Activated CD8-positive, alpha-beta T cell treated with anti-CD3 and anti-CD28 coated beads, Interleukin-2, amount 10 ng/mL, durations not matched to agents 7 days and 5 days (primary cell): ENCODE measurements around the gene SLC24A3. TPM values are rescaled to one million over a fixed set of nuclear protein-coding genes. Genes with fewer than 3 reads are reported as not detected.

Source experiments
- ATAC-seq: fragments of 150-1000 bp; cut with Tn5 transposase; one replicate; pipeline ENCODE4 v1.10.0; 2021; ENCODE audit warnings: moderate library complexity
- CTCF ChIA-PET: fragments of 350-600 bp; sonication (Branson Sonifier 250); formaldehyde crosslinking; loops from one replicate; lab custom pipeline; 2021; ENCODE audit warnings: antibody characterized with exemption; lab: Charles Lee
- POLR2A ChIA-PET: fragments of 350-600 bp; sonication (Branson Sonifier 250); formaldehyde crosslinking; loops from one replicate; lab custom pipeline; 2021; ENCODE audit warnings: antibody characterized with exemption; lab: Charles Lee
- DNase-seq: peaks from one replicate; pipeline ENCODE4 v3.0.0-alpha.2; 2020
- H3K27ac Mint-ChIP-seq: one replicate; pipeline ENCODE4 v1.8.0; 2021; ENCODE audit warnings: mild to moderate bottlenecking, mixed read lengths
- H3K27me3 Mint-ChIP-seq: one replicate; pipeline ENCODE4 v1.8.0; 2021; ENCODE audit warnings: low read depth, mixed read lengths
- H3K36me3 Mint-ChIP-seq: one replicate; pipeline ENCODE4 v1.8.0; 2021; ENCODE audit warnings: low read depth, mixed read lengths
- H3K4me1 Mint-ChIP-seq: one replicate; pipeline ENCODE4 v1.8.0; 2021; ENCODE audit warnings: low read depth, mixed read lengths
- H3K4me3 Mint-ChIP-seq: one replicate; pipeline ENCODE4 v1.8.0; 2021; ENCODE audit warnings: mild to moderate bottlenecking, mixed read lengths
- H3K9me3 Mint-ChIP-seq: one replicate; pipeline ENCODE4 v1.8.0; 2022; ENCODE audit warnings: mixed read lengths; ENCODE audit not compliant: insufficient read depth
- total RNA-seq, 2 experiments: library from RNA; stranded (reverse); gene quantifications; one replicate each; pipeline ENCODE4 v1.2.3, GENCODE V29; 2021

Gene SLC24A3
- total RNA-seq, 2 experiments from 2014 or later: not detected

GRCh38 chr20:19317237-19318069 is 105.0 kb downstream of the SLC24A3 start:
- Mint-ChIP-seq H3K4me3 (no peak overlapping the region), H3K36me3 (no peaks in the 10 kb centered on the region), H3K4me1 (peaks cover 11% of the 10 kb centered on the region), H3K27me3 (no peaks in the 10 kb centered on the region), H3K9me3 (no peaks in the 10 kb centered on the region), H3K27ac (peak overlapping the region; percentile 56)
- ATAC-seq (no peak), DNase-seq (no peak)
- ChIA-PET CTCF (interaction anchor here (0.9 kb wide), 1 partner anchor 36 kb away, joined by 3 read pairs; no protein-coding TSS in a partner anchor), POLR2A (interaction anchor here (0.6 kb wide), 1 partner anchor 57 kb away, joined by 3 read pairs; no protein-coding TSS in a partner anchor)

DNA sequence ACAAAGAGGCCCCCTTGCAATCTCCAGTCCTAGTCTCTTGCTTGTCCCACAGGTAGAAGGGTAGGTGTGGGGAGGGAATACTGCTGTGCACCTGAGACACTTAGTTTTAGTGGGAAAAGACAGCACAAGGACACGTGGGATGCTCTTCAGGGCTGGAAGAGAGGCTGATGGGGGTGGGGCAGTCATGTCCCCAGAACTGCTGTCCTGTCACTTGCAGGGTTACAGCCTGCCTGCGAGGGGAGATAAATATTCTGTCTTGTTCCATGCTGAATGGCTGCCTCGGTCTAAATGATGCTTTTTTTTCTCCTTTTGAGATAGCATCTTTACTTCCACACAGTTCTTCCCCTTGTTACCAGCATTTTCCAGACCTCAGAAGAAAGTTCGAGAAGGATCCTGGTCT is 106.2 kb downstream of the SLC24A3 start:
- H3K9me3 Mint-ChIP-seq: no peaks in the 10 kb centered on the region
- CTCF ChIA-PET: interaction anchor here (0.6 kb wide), 1 partner anchor 113 kb away, joined by 3 read pairs; no protein-coding TSS in a partner anchor
- H3K4me1 Mint-ChIP-seq: peaks cover 11% of the 10 kb centered on the region
- H3K27ac Mint-ChIP-seq: no peak overlapping the region
- DNase-seq (no peak), ATAC-seq (no peak)
- POLR2A ChIA-PET: no interaction called here
- no peaks in the 10 kb centered on the region for H3K36me3 Mint-ChIP-seq
- no peak overlapping the region for H3K4me3 Mint-ChIP-seq
- no peaks in the 10 kb centered on the region for H3K27me3 Mint-ChIP-seq

GRCh38 chr20:19320005-19320404 is 107.6 kb downstream of the SLC24A3 start:
- DNase-seq (no peak), ATAC-seq (no peak)
- no peaks in the 10 kb centered on the region for H3K9me3 Mint-ChIP-seq
- CTCF ChIA-PET: no interaction called here
- H3K36me3 Mint-ChIP-seq: no peaks in the 10 kb centered on the region
- H3K4me3 Mint-ChIP-seq: no peak overlapping the region
- no peak overlapping the region for H3K27ac Mint-ChIP-seq
- peaks cover 11% of the 10 kb centered on the region for H3K4me1 Mint-ChIP-seq
- POLR2A ChIA-PET: no interaction called here
- peaks cover 3% of the 10 kb centered on the region for H3K27me3 Mint-ChIP-seq

DNA sequence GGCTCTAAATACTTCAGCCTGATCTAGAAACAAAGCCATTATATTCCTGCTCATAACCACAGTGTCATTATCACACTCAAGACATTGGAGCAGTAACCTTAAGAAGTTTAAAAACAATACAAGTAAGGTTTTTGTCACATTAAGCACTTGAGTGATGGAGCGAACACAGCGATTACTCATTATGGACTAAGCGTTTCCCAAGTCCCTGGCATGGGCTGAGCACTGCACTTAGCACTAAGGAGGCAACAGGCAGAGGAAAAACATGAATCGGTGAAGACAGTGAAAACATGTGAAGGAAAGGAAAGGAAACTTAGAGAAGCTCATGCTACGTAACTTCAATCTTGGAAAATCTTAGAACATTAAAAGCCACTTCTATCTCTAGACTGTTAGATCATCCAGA is 108.7 kb downstream of the SLC24A3 start:
- ChIA-PET POLR2A (no interaction called here), CTCF (no interaction called here)
- DNase-seq (no peak), ATAC-seq (no peak)
- Mint-ChIP-seq H3K9me3 (no peaks in the 10 kb centered on the region), H3K27ac (no peak overlapping the region), H3K36me3 (no peaks in the 10 kb centered on the region), H3K4me1 (peaks cover 11% of the 10 kb centered on the region), H3K27me3 (peaks cover 3% of the 10 kb centered on the region), H3K4me3 (no peak overlapping the region)

GRCh38 chr20:19322061-19322985 is 109.9 kb downstream of the SLC24A3 start:
- Mint-ChIP-seq H3K4me1 (peaks cover 7% of the 10 kb centered on the region), H3K27ac (no peak overlapping the region), H3K27me3 (peaks cover 3% of the 10 kb centered on the region), H3K36me3 (no peaks in the 10 kb centered on the region), H3K9me3 (no peaks in the 10 kb centered on the region), H3K4me3 (no peak overlapping the region)
- ChIA-PET CTCF (no interaction called here), POLR2A (no interaction called here)
- DNase-seq: no peak
- ATAC-seq: no peak

DNA sequence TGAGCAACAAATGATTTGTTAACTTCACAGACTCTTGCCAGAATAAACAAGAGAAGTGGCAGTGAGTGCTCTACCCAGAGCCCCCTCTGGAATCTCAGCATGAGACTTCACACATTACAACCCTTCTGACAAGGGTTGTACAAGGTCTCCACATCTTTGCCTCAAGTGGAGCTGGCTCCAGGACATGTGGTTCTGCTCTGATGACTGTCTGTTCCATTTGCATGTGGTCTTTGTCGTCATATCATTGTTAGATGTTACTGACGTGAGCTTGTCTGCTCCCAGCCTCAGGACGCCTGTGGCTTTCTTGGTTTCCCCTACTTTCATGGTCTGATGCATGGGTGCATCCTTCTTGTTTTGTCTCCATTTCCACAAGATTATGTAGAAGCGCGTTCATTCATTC is 115.0 kb downstream of the SLC24A3 start:
- H3K4me3 Mint-ChIP-seq: no peak overlapping the region
- H3K36me3 Mint-ChIP-seq: no peaks in the 10 kb centered on the region
- CTCF ChIA-PET: no interaction called here
- peaks cover 18% of the 10 kb centered on the region for H3K27me3 Mint-ChIP-seq
- ATAC-seq (peak; percentile 71), DNase-seq (peak; percentile 36)
- H3K4me1 Mint-ChIP-seq: peaks cover 7% of the 10 kb centered on the region
- H3K9me3 Mint-ChIP-seq: no peaks in the 10 kb centered on the region
- H3K27ac Mint-ChIP-seq: no peak overlapping the region
- POLR2A ChIA-PET: no interaction called here

- DNase-seq (no peak), ATAC-seq (no peak)
- Mint-ChIP-seq H3K27me3 (peaks cover 21% of the 10 kb centered on the region), H3K36me3 (no peaks in the 10 kb centered on the region), H3K27ac (no peak overlapping the region), H3K4me3 (no peak overlapping the region), H3K9me3 (no peaks in the 10 kb centered on the region), H3K4me1 (peaks cover 7% of the 10 kb centered on the region)
- ChIA-PET CTCF (no interaction called here), POLR2A (no interaction called here)
These were observed 116.2 kb downstream of the SLC24A3 start for GRCh38 chr20:19328676-19329075.

- no peak for ATAC-seq
- ChIA-PET POLR2A (no interaction called here), CTCF (no interaction called here)
- Mint-ChIP-seq H3K36me3 (no peaks in the 10 kb centered on the region), H3K27me3 (peaks cover 18% of the 10 kb centered on the region), H3K4me3 (no peak overlapping the region), H3K4me1 (peaks cover 7% of the 10 kb centered on the region), H3K27ac (no peak overlapping the region), H3K9me3 (no peaks in the 10 kb centered on the region)
- no peak for DNase-seq
These were observed 117.6 kb downstream of the SLC24A3 start for GRCh38 chr20:19330038-19330437.

GRCh38 chr20:19330731-19331130 is 118.3 kb downstream of the SLC24A3 start:
- Mint-ChIP-seq H3K4me3 (no peak overlapping the region), H3K27ac (no peak overlapping the region), H3K4me1 (peaks cover 7% of the 10 kb centered on the region), H3K9me3 (no peaks in the 10 kb centered on the region), H3K27me3 (peaks cover 18% of the 10 kb centered on the region), H3K36me3 (no peaks in the 10 kb centered on the region)
- ChIA-PET CTCF (no interaction called here), POLR2A (no interaction called here)
- ATAC-seq: no peak
- DNase-seq: no peak

GRCh38 chr20:19333563-19333962 is 121.1 kb downstream of the SLC24A3 start:
- Mint-ChIP-seq H3K4me1 (no peaks in the 10 kb centered on the region), H3K9me3 (no peaks in the 10 kb centered on the region), H3K4me3 (no peak overlapping the region), H3K36me3 (no peaks in the 10 kb centered on the region), H3K27me3 (peaks cover 10% of the 10 kb centered on the region), H3K27ac (no peak overlapping the region)
- no peak for ATAC-seq
- no peak for DNase-seq
- ChIA-PET POLR2A (no interaction called here), CTCF (no interaction called here)

- ChIA-PET POLR2A (no interaction called here), CTCF (no interaction called here)
- Mint-ChIP-seq H3K4me1 (no peaks in the 10 kb centered on the region), H3K36me3 (no peaks in the 10 kb centered on the region), H3K27ac (no peak overlapping the region), H3K4me3 (no peak overlapping the region), H3K27me3 (peaks cover 6% of the 10 kb centered on the region), H3K9me3 (no peaks in the 10 kb centered on the region)
- DNase-seq (no peak), ATAC-seq (no peak)
These were observed 122.9 kb downstream of the SLC24A3 start for GRCh38 chr20:19335341-19335740.

DNA sequence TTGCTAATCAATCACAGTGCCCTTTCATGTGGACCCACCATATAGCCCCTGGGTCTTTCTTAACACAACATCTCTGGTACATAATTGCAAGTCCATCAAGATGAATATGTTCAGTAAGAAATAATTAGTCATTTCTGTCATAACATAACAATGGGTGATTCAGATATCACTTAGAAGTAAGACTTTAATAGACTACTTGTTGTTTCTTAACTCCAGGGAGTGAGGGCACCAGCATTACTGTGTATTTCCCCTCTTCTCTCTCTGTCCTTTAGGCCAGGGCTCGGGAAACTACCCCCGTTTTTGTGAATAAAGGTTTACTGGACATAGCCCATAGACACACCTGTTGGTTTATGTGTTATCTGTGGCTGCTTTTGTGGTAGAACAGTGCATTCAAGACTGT is 123.5 kb downstream of the SLC24A3 start:
- ChIA-PET POLR2A (no interaction called here), CTCF (no interaction called here)
- DNase-seq (no peak), ATAC-seq (no peak)
- Mint-ChIP-seq H3K4me1 (no peaks in the 10 kb centered on the region), H3K27me3 (peaks cover 7% of the 10 kb centered on the region), H3K36me3 (no peaks in the 10 kb centered on the region), H3K9me3 (no peaks in the 10 kb centered on the region), H3K27ac (no peak overlapping the region), H3K4me3 (no peak overlapping the region)
